ENCODE measurements around the gene SAMD10.
"Not testable (repeated sequence)": the region's sequence is repeated elsewhere in the genome, so short reads cannot be mapped to it uniquely, and the experiment has no call there.

Gene SAMD10

DNA sequence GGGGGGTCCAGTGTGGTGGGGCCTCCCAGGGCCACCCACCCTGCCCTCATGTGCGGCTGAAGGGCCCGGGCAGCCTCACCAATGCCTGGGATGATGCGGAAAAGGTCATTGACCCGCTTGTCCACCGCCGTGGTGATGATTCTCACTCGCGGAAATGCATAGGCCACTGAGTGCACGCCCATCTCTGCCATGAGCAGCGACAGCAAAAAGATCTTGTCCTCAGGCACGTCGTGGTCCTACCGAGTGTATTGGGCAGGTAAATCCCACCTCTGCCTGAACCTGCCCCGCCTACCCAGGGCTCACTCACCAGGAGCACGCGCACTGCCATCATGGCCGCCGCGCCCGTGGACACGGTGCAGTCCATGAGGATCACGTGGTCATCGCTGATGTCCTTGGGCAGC lies 39.4 kb downstream of the SAMD10 start:
- no peak for DNase-seq

DNA sequence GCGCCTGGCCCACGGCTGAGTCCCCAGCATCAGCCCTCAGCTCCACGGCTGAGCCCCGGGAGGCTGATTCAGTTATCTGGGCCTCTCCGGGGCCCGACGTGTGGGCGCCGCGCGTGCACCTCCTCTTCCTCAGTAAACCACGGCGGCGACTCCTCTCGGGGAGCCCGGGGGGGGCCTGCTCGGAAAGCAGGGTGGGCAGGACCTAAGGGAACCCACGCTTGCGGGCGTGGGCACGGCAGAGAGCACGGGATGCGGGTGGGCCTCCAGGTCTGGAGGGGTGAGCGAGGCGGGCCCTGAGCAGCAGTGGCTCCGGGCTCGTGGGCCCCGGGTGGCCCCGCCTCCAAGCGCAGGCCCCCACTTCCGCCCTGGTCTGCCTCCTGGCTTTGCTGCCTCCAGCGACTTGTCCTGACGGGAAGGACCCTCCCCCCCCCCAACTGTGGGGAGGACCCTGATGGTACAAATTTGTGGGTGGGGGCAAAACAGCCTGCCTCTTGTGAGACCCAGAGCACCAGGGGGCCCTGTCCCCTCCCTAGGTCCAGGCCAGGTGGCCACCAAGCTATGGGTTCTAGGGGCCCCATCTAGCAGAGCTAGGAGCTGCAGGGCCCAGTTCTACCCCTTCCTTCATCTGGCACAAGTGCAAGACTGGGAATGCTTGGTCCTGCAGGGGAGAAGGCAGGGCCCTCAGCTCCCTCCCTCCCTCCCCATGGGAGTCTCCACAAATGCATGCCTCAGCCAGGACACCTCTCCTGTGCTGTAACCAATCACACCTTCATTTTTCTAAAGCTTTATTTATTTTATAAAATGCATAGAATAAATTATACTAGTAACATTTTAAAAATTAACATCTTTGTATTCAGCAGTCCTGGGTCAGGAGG lies 40.1 kb downstream of the SAMD10 start:
- DNase-seq, result no peak

DNA sequence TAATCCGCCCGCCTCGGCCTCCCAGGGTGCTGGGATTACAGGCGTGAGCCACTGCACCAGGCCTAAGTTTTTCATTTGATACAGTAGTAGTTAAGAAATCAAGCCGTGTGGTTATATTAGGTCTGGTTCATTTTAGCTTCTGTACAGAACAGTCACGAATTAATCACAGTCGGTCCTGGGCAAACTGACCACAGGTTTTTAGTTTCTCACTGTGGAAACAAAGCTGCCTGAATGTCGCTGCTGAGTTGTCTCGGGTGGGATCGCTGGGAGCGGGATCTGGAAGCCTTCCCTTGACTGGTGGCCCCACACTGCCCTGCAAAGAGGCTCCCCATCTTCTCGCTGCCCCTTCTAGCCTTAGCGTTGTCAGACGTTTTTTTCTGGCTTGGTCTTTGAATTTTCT lies 41.8 kb downstream of the SAMD10 start:
- DNase-seq, result no peak

- no peak for DNase-seq
These were observed 44.0 kb downstream of the SAMD10 start for GRCh38 chr20:63935447-63935846.

DNA sequence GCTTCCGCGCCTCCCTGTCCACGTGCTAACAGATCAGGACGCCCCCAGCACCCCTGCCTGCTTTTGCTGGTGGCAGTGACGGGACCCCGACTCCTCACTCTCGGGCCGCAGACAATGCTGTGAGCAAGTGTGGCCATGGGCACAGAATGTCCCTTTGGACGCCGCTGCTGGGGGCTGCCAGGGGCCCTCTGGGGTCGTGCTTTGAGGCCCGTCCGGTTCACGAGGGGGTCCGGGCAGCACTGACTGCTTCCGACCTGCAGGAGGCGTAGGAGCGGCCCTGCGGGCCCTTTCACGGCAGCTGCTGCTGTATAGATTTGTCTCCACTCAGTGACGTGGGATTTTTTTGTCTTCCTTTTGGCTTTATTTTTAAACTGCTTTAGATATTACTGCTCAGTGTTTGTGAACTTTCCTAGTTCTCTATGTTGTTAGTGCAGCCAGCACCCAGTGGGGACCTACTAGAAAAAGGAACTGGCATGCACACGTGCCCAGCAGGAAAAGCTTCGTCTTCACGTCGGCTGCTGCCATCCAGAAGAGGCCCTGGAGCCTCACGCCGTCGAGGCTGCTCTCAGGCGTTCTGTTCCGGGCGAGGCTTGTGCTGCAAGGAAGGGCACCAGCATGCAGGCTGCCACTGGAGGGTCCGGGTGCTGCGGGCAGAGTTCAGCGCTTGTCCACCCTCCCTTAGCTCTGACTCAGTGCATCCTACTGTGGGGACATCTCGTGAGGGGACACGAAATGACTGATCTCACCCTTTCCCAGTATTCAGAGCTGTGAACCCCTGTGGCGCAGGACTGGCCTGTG lies 45.0 kb downstream of the SAMD10 start:
- DNase-seq, result no peak

DNA sequence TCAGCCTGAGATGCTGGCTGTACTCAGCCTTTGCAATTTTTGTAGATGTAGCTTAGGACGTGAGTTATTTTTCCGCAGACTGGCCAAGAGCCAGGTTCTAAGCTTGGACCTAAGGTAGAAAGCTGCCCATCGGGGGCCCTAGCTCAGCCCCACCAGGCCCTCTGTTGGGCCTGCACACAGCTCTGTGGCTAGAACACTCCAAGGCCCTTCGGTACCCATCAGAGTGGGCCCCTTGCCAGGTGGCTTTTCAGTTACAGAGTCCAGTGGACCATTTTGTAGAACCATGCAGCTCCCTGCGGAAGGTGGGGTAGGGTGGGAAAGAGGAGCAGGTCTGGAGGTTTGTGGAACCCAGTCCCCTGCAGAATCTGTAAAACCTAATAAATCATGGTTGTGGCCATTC lies 45.8 kb downstream of the SAMD10 start:
- DNase-seq, result no peak

GRCh38 chr20:63932606-63933160 lies 46.8 kb downstream of the SAMD10 start:
- no peak for DNase-seq

- no peak for DNase-seq
These were observed 47.7 kb downstream of the SAMD10 start for GRCh38 chr20:63931735-63932134.

DNA sequence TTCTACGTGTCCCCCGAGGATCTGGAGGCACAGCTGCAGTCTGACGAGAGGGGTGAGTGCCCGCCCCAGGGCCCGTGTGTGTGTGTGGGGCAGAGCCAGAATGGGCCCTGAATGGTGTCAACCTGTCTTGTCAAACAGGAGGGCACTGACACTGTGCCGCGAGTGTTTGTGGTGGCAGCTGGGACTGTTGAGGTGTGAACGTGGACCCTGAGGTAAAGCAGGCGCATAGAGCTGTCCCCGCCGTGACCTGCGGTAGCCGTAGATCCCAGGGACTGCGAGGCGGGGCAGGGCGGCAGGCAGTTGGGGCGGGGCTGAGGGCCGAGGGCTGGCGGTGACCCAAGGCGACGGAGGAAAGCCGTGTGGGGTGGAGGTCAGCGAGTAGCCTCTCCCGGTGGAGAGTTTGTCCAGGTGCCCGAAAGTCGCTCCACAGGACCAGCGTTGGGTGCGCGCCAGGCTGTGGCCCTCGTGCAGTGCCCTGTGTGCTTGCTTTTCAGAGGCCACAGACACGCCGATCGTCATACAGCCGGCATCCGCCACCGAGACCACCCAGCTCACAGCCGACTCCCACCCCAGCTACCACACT lies 48.4 kb downstream of the SAMD10 start:
- DNase-seq, result no peak

GRCh38 chr20:63929473-63929883 lies 50.0 kb downstream of the SAMD10 start:
- not testable (repeated sequence) for DNase-seq

DNA sequence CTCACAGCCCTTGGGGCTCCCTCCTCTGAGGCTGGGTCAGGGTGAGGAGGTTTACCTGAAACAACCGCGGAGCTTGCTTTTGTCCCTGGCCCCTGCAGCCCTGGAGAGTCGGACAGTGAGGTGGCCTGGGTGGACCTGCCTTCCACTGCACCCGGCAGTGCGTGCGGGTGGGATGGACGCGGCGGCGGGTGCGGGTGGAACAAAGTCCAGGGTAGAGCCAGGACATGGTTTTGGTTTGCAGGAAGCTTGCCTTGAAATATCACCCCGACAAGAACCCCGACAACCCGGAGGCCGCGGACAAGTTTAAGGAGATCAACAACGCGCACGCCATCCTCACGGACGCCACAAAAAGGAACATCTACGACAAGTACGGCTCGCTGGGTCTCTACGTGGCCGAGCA lies 50.4 kb downstream of the SAMD10 start:
- DNase-seq, result no peak

DNA sequence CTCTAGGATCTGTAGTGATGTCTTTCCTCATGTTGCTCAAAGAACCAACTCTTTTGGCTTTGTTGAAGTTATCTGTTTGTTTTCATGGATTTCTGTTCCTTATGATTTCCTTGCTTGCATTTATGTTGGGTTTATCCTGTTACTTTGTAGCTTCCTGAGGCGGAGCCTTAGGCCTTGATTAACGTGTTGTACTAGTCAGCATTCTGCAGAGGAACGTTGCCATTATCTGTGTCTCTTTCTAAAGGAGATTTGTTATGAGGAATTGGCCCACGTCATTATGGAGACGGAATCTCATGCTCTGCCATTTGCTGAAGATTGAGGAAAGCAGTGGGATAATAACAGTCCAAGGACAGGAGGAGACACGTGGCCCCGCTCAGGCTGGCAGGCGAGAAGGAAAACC lies 53.1 kb downstream of the SAMD10 start:
- no peak for DNase-seq

- no peak for DNase-seq
These were observed 55.2 kb downstream of the SAMD10 start for GRCh38 chr20:63924241-63924640.

All from DMS79 (cell line).